Measurements from ENCODE around the gene RBM38.

DNA sequence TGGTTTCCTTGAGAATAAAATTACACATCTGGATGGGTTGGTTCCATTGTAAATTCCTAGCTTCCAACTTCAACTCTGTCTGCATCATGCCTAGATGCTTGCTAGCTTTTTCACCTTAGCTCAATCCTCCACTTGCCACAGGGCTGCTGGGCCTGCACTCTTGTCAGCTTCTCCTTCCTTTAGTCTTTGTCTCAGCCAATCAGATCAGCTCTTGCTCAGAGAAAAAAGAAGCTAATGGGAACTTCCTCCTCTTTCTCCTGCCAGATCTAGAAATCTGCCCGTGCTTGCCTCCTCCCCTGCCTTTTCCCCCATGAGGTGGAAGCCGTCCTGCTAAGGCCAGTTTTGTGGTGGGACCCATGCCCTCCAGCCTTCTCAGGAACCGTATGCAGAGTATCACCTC, 21.6 kb upstream of the RBM38 start:
- TF ChIP-seq TAF1 (IDR thresholded peaks at IDR 0.05; ENCODE audit: borderline replicate concordance, low read depth, low read length) (no peak), ETV6 (conservative IDR thresholded peaks at IDR 0.05 in 1 of 2, IDR thresholded peaks at IDR 0.05 in 1 of 2; ENCODE audit: borderline replicate concordance in 1 of 2, low read depth in 1 of 2) (no peak), EZH2 (IDR thresholded peaks at IDR 0.05; ENCODE audit: borderline replicate concordance, control insufficient read depth, low read depth, low read length) (no peak), SREBF2 (IDR thresholded peaks at IDR 0.05; ENCODE audit: low read length) (no peak), BHLHE40 (IDR thresholded peaks at IDR 0.05; ENCODE audit: borderline replicate concordance in 1 of 2, low read depth in 2 of 2, low read length in 1 of 2) (no peak), SIX5 (IDR thresholded peaks at IDR 0.05; ENCODE audit: low read depth, low read length, severe bottlenecking) (no peak)
- TF ChIP-seq, protein P1, sequence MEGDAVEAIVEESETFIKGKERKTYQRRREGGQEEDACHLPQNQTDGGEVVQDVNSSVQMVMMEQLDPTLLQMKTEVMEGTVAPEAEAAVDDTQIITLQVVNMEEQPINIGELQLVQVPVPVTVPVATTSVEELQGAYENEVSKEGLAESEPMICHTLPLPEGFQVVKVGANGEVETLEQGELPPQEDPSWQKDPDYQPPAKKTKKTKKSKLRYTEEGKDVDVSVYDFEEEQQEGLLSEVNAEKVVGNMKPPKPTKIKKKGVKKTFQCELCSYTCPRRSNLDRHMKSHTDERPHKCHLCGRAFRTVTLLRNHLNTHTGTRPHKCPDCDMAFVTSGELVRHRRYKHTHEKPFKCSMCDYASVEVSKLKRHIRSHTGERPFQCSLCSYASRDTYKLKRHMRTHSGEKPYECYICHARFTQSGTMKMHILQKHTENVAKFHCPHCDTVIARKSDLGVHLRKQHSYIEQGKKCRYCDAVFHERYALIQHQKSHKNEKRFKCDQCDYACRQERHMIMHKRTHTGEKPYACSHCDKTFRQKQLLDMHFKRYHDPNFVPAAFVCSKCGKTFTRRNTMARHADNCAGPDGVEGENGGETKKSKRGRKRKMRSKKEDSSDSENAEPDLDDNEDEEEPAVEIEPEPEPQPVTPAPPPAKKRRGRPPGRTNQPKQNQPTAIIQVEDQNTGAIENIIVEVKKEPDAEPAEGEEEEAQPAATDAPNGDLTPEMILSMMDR (IDR thresholded peaks at IDR 0.05 in 2 of 3, conservative IDR thresholded peaks at IDR 0.05 in 1 of 3; ENCODE audit: control insufficient read depth in 2 of 3, extremely low read depth in 1 of 3, insufficient read depth in 1 of 3, low read depth in 3 of 3, low read length in 3 of 3), result no peak
- TF ChIP-seq, protein P2, sequence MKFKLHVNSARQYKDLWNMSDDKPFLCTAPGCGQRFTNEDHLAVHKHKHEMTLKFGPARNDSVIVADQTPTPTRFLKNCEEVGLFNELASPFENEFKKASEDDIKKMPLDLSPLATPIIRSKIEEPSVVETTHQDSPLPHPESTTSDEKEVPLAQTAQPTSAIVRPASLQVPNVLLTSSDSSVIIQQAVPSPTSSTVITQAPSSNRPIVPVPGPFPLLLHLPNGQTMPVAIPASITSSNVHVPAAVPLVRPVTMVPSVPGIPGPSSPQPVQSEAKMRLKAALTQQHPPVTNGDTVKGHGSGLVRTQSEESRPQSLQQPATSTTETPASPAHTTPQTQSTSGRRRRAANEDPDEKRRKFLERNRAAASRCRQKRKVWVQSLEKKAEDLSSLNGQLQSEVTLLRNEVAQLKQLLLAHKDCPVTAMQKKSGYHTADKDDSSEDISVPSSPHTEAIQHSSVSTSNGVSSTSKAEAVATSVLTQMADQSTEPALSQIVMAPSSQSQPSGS (IDR thresholded peaks at IDR 0.05; ENCODE audit: low read length), result no peak

All from GM12878 (cell line).